Endothelial cell of umbilical vein (primary cell): ENCODE results near the gene MLANA. TPM values are rescaled to one million over a fixed set of nuclear protein-coding genes. Genes with fewer than 3 reads are reported as not detected.

ENCODE experiments used
- BruUV-seq: library from RNA; stranded (reverse); fragments of 400-500 nt; replicated peaks from 2 replicates; lab custom pipeline; 2021; lab: Mats Ljungman, UMichigan
- CTCF ChIA-PET: fragments of 300-600, 350-600 bp; sonication (Branson Sonifier 250); formaldehyde crosslinking; loops from one replicate; lab custom pipeline; 2021; ENCODE audit warnings: antibody characterized with exemption, inconsistent platforms; lab: Charles Lee
- POLR2A ChIA-PET: fragments of 300-600, 350-600 bp; sonication (Branson Sonifier 250); formaldehyde crosslinking; loops from one replicate; lab custom pipeline; 2021; ENCODE audit warnings: antibody characterized with exemption, inconsistent platforms; lab: Charles Lee
- DNase-seq: peaks from one replicate; pipeline ENCODE4 v3.0.0-alpha.2; 2011; ENCODE audit warnings: low read depth, low spot score
- FAIRE-seq: peaks from 2 replicates; lab custom pipeline; 2011; peaks lifted over from hg19 to GRCh38; lab: Jason Lieb, UNC
- H2AFZ ChIP-seq: 2 replicates; pipeline ENCODE4 v1.6.0; 2012; ENCODE audit warnings: low read depth, low read length, control low read depth, inconsistent platforms
- H3K27ac ChIP-seq: 2 replicates; pipeline ENCODE4 v1.5.1; 2011; ENCODE audit warnings: low read depth, mild to moderate bottlenecking, control low read depth, low read length, moderate library complexity; ENCODE audit not compliant: insufficient read depth
- H3K27me3 ChIP-seq, 2 experiments: 2 replicates each; pipeline versions ENCODE4 v1.6.0 to v1.6.1; 2011; ENCODE audit warnings: low read length in 2 of 2, mixed read lengths in 1 of 2; ENCODE audit not compliant: control insufficient read depth in 2 of 2, insufficient read depth in 2 of 2
- H3K36me3 ChIP-seq, 2 experiments: 2 replicates in 1 of 2; 3 replicates in 1 of 2; pipeline ENCODE4 v1.5.1; 2011; ENCODE audit warnings: low read length in 2 of 2, mild to moderate bottlenecking in 1 of 2, moderate library complexity in 1 of 2; ENCODE audit not compliant: control insufficient read depth in 2 of 2, insufficient read depth in 2 of 2; ENCODE audit errors: extremely low read depth in 1 of 2
- H3K4me1 ChIP-seq: 3 replicates; pipeline ENCODE4 v1.5.1; 2011; ENCODE audit warnings: mild to moderate bottlenecking, low read length; ENCODE audit not compliant: control insufficient read depth, insufficient read depth; ENCODE audit errors: extremely low read depth
- H3K4me2 ChIP-seq: 2 replicates; pipeline ENCODE4 v1.6.1; 2011; ENCODE audit warnings: low read length, control low read depth, mixed read lengths; ENCODE audit not compliant: insufficient read depth
- H3K4me3 ChIP-seq, 3 experiments: fragments of 200-600 bp in 1 of 3; sonication (generic), shearing (Covaris generic) in 1 of 3; replicated peaks in 1 of 3; 2 replicates each; pipeline ENCODE4 v1.5.1; 2011 to 2016; ENCODE audit warnings: control low read depth in 3 of 3, low read length in 3 of 3, mild to moderate bottlenecking in 2 of 3, inconsistent platforms in 1 of 3, low read depth in 1 of 3, moderate library complexity in 1 of 3; ENCODE audit not compliant: insufficient read depth in 1 of 3
- H3K79me2 ChIP-seq: 2 replicates; pipeline ENCODE4 v1.6.0; 2012; ENCODE audit warnings: low read length, inconsistent platforms; ENCODE audit not compliant: control insufficient read depth, insufficient read depth
- H3K9ac ChIP-seq: replicated peaks from 2 replicates; pipeline ENCODE3; 2011; ENCODE audit warnings: low read length, control low read depth; ENCODE audit not compliant: insufficient read depth; ENCODE audit errors: extremely low read depth
- H3K9me1 ChIP-seq: replicated peaks from 3 replicates; pipeline ENCODE4 v1.6.0; 2011; ENCODE audit warnings: mild to moderate bottlenecking, low read length; ENCODE audit not compliant: control insufficient read depth, insufficient read depth; ENCODE audit errors: extremely low read depth
- H3K9me3 ChIP-seq: replicated peaks from 2 replicates; pipeline ENCODE4 v1.5.1; 2012; ENCODE audit warnings: low read length, inconsistent platforms; ENCODE audit not compliant: control insufficient read depth, insufficient read depth
- H4K20me1 ChIP-seq: replicated peaks from 2 replicates; pipeline ENCODE3; 2011; ENCODE audit warnings: mild to moderate bottlenecking, low read length; ENCODE audit not compliant: control insufficient read depth, insufficient read depth; ENCODE audit errors: extremely low read depth
- CTCF ChIP-seq, 2 donors: IDR thresholded peaks; 1 replicate in 1 of 2; 2 replicates in 1 of 2; pipeline ENCODE4 v1.5.1; 2011; ENCODE audit warnings: low read length in 2 of 2, mild to moderate bottlenecking in 2 of 2, moderate library complexity in 2 of 2, control low read depth in 1 of 2, inconsistent platforms in 1 of 2, low read depth in 1 of 2; ENCODE audit not compliant: insufficient read depth in 1 of 2; ENCODE audit errors: extremely low read depth in 1 of 2
- EZH2 ChIP-seq: IDR thresholded peaks from 2 replicates; pipeline ENCODE4 v1.6.1; 2012; ENCODE audit warnings: borderline replicate concordance, low read depth, mild to moderate bottlenecking, moderate library complexity, low read length, inconsistent platforms; ENCODE audit not compliant: severe bottlenecking
- FOS ChIP-seq: IDR thresholded peaks from 2 replicates; pipeline ENCODE4 v1.6.1; 2011; ENCODE audit warnings: mild to moderate bottlenecking, low read length, moderate library complexity, borderline replicate concordance; ENCODE audit not compliant: insufficient read depth
- JUN ChIP-seq: IDR thresholded peaks from 2 replicates; pipeline ENCODE4 v1.6.1; 2011; ENCODE audit warnings: borderline replicate concordance, low read depth; ENCODE audit not compliant: insufficient read length, insufficient read depth
- MAX ChIP-seq: IDR thresholded peaks from 2 replicates; pipeline ENCODE4 v1.6.1; 2011; ENCODE audit not compliant: insufficient read depth, insufficient read length
- MYC ChIP-seq: IDR thresholded peaks from one replicate; pipeline ENCODE4 v1.6.1; 2011; ENCODE audit warnings: mild to moderate bottlenecking, low read depth, low read length
- POLR2A ChIP-seq: IDR thresholded peaks from 2 replicates; pipeline ENCODE4 v1.6.1; 2012; ENCODE audit warnings: low read depth, mild to moderate bottlenecking, control low read depth, low read length
- POLR2AphosphoS5 ChIP-seq: IDR thresholded peaks from 2 replicates; pipeline ENCODE4 v1.6.1; 2012; ENCODE audit warnings: low read depth, mild to moderate bottlenecking, control low read depth, low read length, moderate library complexity; ENCODE audit not compliant: insufficient read depth
- dilution Hi-C: fragments of 300-500 bp; cut with MboI; formaldehyde crosslinking; loops from one replicate; pipeline ENCODE4 v1.15.0; 2019; ENCODE audit warnings: low sequenced_read_pairs; ENCODE audit not compliant: extremely low pct_ligation_motif_present
- intact Hi-C: fragments of 100-400 bp; cut with micrococcal nuclease; formaldehyde crosslinking; loops from one replicate; pipeline ENCODE4 v1.10.0; 2022
- polyA plus RNA-seq, 4 experiments: library from polyadenylated mRNA; depleted of rRNA in 3 of 4; stranded (reverse) in 3 of 4; unstranded in 1 of 4; fragments of >200 nt; gene quantifications; 2 replicates each; pipeline versions ENCODE4 v1.2.1 to v1.2.3, GENCODE V29; 2011 to 2012; ENCODE audit warnings: missing spikeins in 1 of 4
- total RNA-seq: library from RNA; stranded (reverse); gene quantifications from 2 replicates; pipeline ENCODE4 v1.2.3, GENCODE V29; 2021

MLANA gene
- total and polyA plus RNA-seq, 2 donors (not counting 3 experiments of a cell fraction or from before 2014, with no cell fraction given), result not detected

- intact Hi-C loops (no loop called here), dilution Hi-C loops (no loop called here)
- H3K9ac ChIP-seq, result no peak overlapping the region
- H4K20me1 ChIP-seq, result no peaks in the 10 kb centered on the region
- ChIA-PET POLR2A (no interaction called here), CTCF (interaction anchor here (0.9 to 1.3 kb wide), 4 partner anchors 9 to 79 kb away, joined by 3 to 4 read pairs (median 4); no protein-coding TSS in a partner anchor)
- H2AFZ ChIP-seq, result no peak overlapping the region
- no peaks in the 10 kb centered on the region for H3K27me3 ChIP-seq
- TF ChIP-seq JUN (no peak), POLR2A (no peak), MYC (no peak), CTCF (IDR thresholded peaks at IDR 0.05; ENCODE audit: extremely low read depth in 1 of 2, insufficient read depth in 1 of 2, low read depth in 1 of 2, low read length in 2 of 2) (no peak), MAX (no peak), POLR2AphosphoS5 (no peak), EZH2 (no peak), FOS (no peak)
- H3K4me1 ChIP-seq, result peaks cover 4% of the 10 kb centered on the region
- no peak for DNase-seq
- H3K4me2 ChIP-seq, result no peak overlapping the region
- H3K9me3 ChIP-seq, result no peaks in the 10 kb centered on the region
- H3K4me3 ChIP-seq, result no peak overlapping the region
- BruUV-seq, result no TSS peak
- no peaks in the 10 kb centered on the region for H3K79me2 ChIP-seq
- no peaks in the 10 kb centered on the region for H3K9me1 ChIP-seq
- H3K36me3 ChIP-seq, result no peaks in the 10 kb centered on the region
- FAIRE-seq, result no peak
- H3K27ac ChIP-seq, result no peak overlapping the region
Observed at GRCh38 chr9:5945112-5945511, 54.4 kb downstream of the MLANA start.
